Mammary epithelial cell (primary cell): Measurements from ENCODE around the gene CGNL1.

ENCODE experiments used
- EZH2 ChIP-seq: IDR thresholded peaks from 2 replicates; pipeline ENCODE4 v1.6.1; 2012; ENCODE audit warnings: low read length, inconsistent platforms, borderline replicate concordance
- TF ChIP-seq, protein P1 (sequence below), 2 donors: IDR thresholded peaks in 1 of 2; conservative IDR thresholded peaks in 1 of 2; 2 replicates each; pipeline ENCODE4 v1.5.1; 2011 to 2012; ENCODE audit warnings: inconsistent platforms in 2 of 2, low read length in 2 of 2, mild to moderate bottlenecking in 2 of 2, control low read depth in 1 of 2, low read depth in 1 of 2; ENCODE audit not compliant: insufficient read depth in 1 of 2; ENCODE audit errors: extremely low read depth in 1 of 2

DNA sequence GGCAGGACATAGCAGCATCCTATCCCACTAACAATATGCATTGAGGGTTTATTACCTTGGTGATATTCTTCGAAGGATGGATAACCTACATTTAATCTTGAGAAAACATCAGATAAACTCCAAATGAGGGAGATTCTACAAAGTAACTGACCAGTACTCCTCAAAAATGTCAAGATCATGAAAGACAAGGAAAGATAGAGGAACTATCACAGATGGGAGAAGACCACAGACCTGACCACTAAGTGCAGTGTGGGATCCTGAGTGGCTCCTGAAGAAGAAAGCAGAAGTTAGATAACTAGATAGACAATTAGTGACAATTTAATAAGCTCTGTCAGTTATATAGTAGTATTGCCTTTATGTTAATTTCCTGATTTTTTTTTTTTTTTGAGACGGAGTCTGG, 17.7 kb upstream of the CGNL1 start:
- TF ChIP-seq, protein P1, sequence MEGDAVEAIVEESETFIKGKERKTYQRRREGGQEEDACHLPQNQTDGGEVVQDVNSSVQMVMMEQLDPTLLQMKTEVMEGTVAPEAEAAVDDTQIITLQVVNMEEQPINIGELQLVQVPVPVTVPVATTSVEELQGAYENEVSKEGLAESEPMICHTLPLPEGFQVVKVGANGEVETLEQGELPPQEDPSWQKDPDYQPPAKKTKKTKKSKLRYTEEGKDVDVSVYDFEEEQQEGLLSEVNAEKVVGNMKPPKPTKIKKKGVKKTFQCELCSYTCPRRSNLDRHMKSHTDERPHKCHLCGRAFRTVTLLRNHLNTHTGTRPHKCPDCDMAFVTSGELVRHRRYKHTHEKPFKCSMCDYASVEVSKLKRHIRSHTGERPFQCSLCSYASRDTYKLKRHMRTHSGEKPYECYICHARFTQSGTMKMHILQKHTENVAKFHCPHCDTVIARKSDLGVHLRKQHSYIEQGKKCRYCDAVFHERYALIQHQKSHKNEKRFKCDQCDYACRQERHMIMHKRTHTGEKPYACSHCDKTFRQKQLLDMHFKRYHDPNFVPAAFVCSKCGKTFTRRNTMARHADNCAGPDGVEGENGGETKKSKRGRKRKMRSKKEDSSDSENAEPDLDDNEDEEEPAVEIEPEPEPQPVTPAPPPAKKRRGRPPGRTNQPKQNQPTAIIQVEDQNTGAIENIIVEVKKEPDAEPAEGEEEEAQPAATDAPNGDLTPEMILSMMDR (conservative IDR thresholded peaks at IDR 0.05 in 1 of 2, IDR thresholded peaks at IDR 0.05 in 1 of 2; ENCODE audit: extremely low read depth in 1 of 2, insufficient read depth in 1 of 2, low read depth in 1 of 2, low read length in 2 of 2): no peak
- no peak for TF ChIP-seq EZH2
